Smooth muscle cell of bladder (primary cell): Measurements from ENCODE around the gene ALG11. TPM values are rescaled to one million over a fixed set of nuclear protein-coding genes. Genes with fewer than 3 reads are reported as not detected.

Experiments used
- total RNA-seq: library from RNA; depleted of rRNA; stranded (reverse); fragments of >200 nt; gene quantifications from 2 replicates; pipeline ENCODE4 v1.2.3, GENCODE V29; 2014

Gene ALG11, protein sequence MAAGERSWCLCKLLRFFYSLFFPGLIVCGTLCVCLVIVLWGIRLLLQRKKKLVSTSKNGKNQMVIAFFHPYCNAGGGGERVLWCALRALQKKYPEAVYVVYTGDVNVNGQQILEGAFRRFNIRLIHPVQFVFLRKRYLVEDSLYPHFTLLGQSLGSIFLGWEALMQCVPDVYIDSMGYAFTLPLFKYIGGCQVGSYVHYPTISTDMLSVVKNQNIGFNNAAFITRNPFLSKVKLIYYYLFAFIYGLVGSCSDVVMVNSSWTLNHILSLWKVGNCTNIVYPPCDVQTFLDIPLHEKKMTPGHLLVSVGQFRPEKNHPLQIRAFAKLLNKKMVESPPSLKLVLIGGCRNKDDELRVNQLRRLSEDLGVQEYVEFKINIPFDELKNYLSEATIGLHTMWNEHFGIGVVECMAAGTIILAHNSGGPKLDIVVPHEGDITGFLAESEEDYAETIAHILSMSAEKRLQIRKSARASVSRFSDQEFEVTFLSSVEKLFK
- total RNA-seq: 16.5 and 22.3 TPM in 2 replicates

DNA sequence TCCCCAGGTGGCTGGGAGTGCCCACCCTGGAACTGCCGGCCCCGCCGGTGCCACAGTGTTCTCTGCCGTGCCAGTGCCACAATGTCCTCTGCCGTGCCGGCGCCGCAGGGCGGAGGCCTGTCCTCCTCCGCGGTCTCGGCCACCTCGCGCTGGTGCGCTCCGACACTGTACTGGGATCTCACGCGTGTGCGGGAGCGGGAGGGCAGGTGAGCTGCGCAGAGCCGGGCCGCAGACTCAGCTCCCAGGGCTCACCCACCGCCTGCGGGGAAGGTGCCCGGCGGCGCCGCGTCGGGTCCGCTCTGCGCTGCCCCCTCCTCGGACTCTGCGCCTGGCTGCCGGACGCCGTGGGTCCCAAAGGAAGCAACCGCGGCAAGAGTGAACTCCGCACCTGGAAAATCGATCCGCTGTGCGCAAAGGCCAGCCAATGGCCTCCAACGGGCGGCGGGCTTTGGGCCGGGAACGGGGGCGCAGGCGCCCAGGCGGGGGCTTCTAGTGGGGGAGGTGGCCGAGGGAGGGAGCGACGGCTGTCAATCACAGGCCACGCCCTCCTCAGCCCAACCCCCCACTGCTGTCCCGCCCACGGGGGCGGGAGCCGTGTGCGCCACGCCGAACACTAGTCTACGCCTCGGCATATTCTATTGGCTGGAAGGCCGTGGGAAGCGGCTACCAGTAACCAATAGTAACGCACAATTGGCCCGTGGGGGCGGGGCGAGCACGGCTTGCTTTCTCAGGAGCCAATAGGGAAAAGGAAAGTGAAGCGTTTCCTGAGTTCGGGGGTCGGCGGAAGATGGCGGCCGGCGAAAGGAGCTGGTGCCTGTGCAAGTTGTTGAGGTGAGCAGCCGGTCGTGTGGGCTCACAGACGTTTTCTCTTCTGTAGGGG, at the start of gene ALG11:
TSS of gene ALG11 (plus strand) at position 767 of the 880 bp plus-strand sequence. CDS start at position 788, 21 bp downstream.

DNA sequence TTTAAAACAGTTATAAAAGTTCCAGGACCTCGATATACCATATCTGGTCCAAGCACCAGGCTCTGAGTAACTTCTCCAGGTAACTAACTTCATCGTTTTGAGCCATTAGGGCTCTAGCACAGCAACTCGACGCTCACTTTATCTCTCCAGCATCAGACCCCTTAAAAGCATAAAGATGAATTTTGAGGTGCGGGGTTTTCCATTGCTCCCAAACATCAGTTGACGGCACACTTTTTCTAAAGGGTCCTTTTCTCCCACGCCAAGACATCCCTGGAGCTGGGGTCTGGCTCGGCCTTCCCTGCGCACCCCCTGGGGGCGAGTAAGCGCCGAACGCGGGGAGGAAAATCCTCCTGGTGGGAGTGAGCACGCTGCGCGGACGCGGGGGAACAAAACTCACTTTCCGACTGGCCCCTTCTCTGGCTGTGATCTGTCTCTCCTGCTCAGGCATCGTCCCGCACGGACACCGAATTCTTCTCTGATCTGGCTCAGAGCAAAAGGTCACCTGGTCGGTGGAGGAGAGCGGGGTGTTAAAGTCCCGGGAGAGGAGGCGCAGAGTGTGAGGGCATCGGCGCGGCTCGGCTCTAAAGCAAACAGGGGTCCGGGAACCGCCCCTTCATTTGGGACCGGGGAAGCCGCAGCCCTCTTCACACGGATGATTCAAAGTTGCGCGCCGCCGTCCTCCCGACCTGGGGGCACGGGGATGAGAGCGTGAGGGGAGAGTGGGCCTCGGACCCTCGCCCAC, 1.1 kb upstream of the ALG11 start, which contains the start of gene ATP7B:
TSS of gene ATP7B (minus strand) at position 561 of the 742 bp plus-strand sequence. CDS start at position 448, 113 bp downstream.

DNA sequence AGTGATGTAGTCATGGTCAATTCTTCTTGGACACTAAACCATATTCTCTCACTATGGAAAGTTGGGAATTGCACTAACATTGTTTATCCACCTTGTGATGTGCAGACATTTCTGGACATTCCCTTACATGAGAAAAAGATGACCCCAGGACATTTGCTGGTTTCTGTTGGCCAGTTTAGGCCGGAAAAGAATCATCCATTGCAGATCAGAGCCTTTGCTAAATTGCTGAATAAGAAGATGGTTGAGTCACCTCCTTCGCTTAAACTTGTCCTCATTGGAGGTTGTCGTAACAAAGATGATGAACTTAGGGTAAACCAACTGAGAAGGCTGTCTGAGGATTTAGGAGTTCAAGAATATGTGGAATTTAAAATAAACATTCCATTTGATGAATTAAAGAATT, 12.3 kb downstream of the ALG11 start, which contains the start of gene UTP14C:
TSS of gene UTP14C (plus strand) at position 211 of the 400 bp plus-strand sequence. CDS start 4,114 bp downstream, outside the sequence.

Other genes with a start within 250 kb of the ALG11 start
- gene DHRS12, start 208.2 kb upstream of the ALG11 start, total RNA-seq: 4.2 and 4.3 TPM in 2 replicates
- not detected in 2 replicates for gene TMEM272, start 167.2 kb upstream of the ALG11 start, total RNA-seq
- not detected in 2 replicates for gene CCDC70, start 150.4 kb upstream of the ALG11 start, total RNA-seq
- 1.1 and 2.3 TPM in 2 replicates for gene ATP7B, start 948 bp upstream of the ALG11 start, total RNA-seq
- gene UTP14C, start 12.3 kb downstream of the ALG11 start, total RNA-seq: 14.6 and 15.9 TPM in 2 replicates
- gene NEK5, start 116.7 kb downstream of the ALG11 start, total RNA-seq: 0.28 and 0.83 TPM in 2 replicates
- 7.5 and 10.0 TPM in 2 replicates for gene NEK3, start 147.2 kb downstream of the ALG11 start, total RNA-seq